Skeletal muscle satellite cell (primary cell): ENCODE measurements around the gene SHISA2.
A peak's percentile ranks its signal among the peaks of the same experiment; 100 is the strongest.

Experiments used
- H3K27me3 ChIP-seq: 2 replicates; pipeline ENCODE4 v1.7.0; 2013; ENCODE audit warnings: low read length; ENCODE audit not compliant: control insufficient read depth, insufficient read depth
- H3K36me3 ChIP-seq: 2 replicates; pipeline ENCODE4 v1.7.0; 2013; ENCODE audit warnings: mild to moderate bottlenecking, control low read depth, low read length; ENCODE audit not compliant: insufficient read depth
- H3K4me1 ChIP-seq: 2 replicates; pipeline ENCODE4 v1.7.0; 2013; ENCODE audit warnings: low read length; ENCODE audit not compliant: control insufficient read depth, insufficient read depth
- H3K4me2 ChIP-seq: 2 replicates; pipeline ENCODE4 v1.7.0; 2013; ENCODE audit warnings: mild to moderate bottlenecking, low read length
- H3K4me3 ChIP-seq: 2 replicates; pipeline ENCODE4 v1.7.0; 2013; ENCODE audit warnings: low read length
- H3K9ac ChIP-seq: 2 replicates; pipeline ENCODE4 v1.7.0; 2013; ENCODE audit warnings: mild to moderate bottlenecking, low read depth, low read length, moderate library complexity
- H3K9me3 ChIP-seq: replicated peaks from 2 replicates; pipeline ENCODE4 v1.7.0; 2013; ENCODE audit warnings: mild to moderate bottlenecking, control low read depth, low read length

The SHISA2 gene

DNA sequence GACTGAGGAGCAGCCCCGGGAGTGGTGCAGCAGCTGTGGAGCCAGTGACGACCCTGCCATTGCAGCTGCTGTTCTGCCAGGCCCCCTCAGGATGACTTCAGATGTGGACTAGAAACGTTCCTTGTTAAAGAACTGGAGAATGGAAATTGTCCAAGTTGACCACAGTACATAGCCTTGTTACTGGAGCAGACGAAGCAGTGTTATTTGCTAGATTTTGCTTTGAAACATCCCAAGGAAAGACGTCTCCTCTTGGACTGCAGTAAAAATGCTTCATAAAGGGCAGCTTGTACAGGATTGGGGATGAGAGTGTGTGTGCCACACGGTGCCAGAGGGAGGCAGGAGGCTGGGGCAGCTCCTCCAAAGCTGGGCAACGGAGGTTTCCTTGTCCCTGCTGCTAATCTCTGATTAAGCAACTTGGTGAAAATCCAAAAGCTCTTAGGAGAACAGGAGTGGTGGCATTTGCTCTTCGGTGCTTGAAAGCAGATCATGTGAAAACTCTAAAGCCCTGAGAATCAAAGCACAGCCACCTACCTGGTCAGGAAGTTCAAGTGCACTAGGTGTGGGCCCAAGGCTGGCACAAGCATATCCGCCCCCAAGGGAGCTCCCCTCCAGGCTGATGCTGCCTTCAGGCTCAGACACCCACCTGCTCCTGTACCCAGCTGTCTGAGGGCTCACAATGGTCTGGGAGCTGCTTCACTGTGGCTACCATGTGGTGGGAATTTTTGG, 34.5 kb downstream of the SHISA2 start:
- Histone ChIP-seq H3K4me1 (peaks cover 52% of the 10 kb centered on the region), H3K9ac (no peak overlapping the region), H3K9me3 (no peaks in the 10 kb centered on the region), H3K27me3 (no peaks in the 10 kb centered on the region), H3K4me3 (no peak overlapping the region), H3K4me2 (no peak overlapping the region), H3K36me3 (no peaks in the 10 kb centered on the region)

DNA sequence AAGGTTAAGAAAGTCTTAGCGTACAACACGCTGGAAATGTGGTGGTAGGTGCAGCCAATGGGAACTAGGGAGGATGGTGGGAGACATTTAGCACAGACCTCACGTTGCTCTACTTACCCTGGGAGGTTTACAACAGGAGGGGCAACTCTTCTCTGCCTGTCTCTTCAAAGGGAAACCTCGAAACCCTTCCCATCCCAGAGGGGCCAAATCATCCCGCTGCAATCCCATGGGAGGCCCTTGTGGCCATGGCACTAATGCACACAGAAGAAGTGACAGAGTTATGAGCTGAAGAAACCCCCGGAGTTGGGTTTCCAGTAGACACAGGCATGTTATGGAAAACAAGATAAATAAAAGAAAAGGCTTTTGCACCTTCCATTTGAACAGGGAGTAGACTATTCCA, 35.6 kb downstream of the SHISA2 start:
- Histone ChIP-seq H3K9me3 (no peaks in the 10 kb centered on the region), H3K36me3 (no peaks in the 10 kb centered on the region), H3K4me3 (no peak overlapping the region), H3K27me3 (no peaks in the 10 kb centered on the region), H3K9ac (no peak overlapping the region), H3K4me1 (peaks cover 40% of the 10 kb centered on the region), H3K4me2 (no peak overlapping the region)

DNA sequence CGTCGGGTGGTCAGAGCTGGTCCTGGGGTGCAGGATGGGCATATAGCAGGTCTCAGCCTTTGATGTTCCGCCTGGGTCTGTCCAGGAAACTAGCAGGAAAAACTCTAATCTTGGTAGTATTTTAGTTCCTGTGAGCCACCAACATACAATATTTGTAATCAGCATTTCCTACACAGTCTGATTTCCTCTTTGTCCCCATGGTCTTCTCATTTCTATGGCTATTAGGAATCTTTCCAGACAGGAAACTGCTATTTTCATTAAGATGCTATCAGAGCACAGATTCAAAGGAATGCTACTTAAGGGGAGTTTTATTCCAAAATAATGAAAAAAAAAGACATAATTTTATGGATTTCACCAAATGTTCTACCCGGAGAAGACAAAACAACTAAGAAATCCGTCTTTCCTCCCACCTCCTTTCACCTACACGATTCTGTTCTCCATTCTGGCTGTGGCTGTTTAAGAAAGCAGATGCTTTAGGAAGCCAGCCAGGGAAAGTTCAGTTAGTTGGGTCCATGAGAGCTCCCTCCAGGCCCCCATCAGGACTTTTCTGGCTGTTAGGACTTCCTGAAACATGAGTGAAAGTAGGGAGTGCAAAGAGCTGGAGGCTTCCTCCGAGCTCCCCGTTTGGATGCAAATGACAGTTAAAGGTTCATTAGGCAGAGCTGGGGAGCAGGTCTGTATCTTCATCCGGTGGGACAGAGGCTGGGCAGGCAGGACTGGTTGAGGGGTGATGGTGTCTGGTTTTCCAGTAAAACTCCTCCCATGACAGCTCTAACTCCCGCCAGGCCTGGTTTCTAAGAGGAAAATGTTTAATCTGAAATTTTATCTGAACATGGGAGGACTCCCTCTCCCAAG, 36.3 kb downstream of the SHISA2 start:
- Histone ChIP-seq H3K4me1 (peaks cover 33% of the 10 kb centered on the region), H3K4me2 (no peak overlapping the region), H3K36me3 (no peaks in the 10 kb centered on the region), H3K9ac (no peak overlapping the region), H3K27me3 (no peaks in the 10 kb centered on the region), H3K4me3 (no peak overlapping the region), H3K9me3 (no peaks in the 10 kb centered on the region)

DNA sequence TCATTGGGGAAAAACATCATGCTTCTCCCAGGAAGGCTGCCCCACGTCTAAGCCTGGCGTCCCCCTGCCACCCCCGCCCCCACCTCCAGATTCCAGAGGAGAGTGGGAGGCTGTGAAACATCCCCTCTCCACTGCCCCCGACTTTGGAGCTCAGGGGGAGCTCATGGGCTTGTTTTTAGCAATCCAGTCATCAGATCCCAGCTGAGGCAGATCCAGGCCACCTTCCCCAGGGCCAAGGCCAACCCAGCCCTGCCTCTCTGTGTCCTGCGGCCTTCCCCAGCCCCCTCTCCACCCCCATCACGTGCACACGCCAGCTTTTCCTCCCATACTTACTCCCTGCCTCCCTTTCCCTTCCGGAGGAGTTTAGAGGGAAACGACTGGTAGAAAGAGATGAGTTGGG, 38.8 kb downstream of the SHISA2 start:
- no peaks in the 10 kb centered on the region for H3K27me3 ChIP-seq
- H3K4me2 ChIP-seq, result no peak overlapping the region
- H3K4me1 ChIP-seq, result peaks cover 13% of the 10 kb centered on the region
- no peak overlapping the region for H3K9ac ChIP-seq
- H3K36me3 ChIP-seq, result no peaks in the 10 kb centered on the region
- no peak overlapping the region for H3K4me3 ChIP-seq
- H3K9me3 ChIP-seq, result no peaks in the 10 kb centered on the region

DNA sequence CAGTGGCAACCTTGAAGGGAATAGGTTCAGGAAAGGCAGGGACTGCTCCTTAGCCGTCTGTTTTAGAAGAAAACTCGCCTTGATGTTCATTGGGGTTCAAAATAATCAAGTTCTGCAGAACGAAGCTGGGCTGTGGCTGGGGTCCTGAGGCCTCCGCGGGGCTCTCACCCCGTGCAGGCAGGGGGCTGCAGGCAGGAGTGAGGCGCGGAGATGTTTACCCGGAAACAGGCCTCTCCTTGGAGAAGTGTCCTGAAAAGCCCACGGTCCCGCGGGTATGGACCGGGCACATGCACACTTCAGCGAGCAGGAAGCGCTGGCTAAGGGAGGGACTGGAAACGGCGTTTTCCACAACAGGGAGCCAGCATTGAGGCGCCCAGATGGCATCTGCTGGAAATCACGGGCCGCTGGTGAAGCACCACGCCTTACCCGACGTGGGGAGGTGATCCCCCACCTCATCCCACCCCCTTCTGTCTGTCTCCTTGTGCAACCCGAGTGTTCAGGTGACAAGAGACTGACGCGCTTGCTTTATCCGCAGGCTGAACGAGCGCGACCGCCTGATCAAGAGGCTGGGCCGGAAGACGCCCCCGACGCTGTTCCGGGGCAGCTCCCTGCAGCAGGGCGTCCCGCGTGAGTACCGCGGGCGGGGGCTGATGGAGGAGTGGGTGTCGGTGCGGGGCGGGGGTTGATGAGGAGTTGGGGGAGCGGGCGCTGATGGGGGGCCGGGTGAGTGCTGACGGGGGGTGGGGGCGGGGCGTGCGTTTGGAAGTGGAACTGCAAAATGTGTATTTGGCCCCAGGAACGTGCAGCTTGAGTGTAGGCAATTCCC, 39.6 kb downstream of the SHISA2 start:
- peaks cover 5% of the 10 kb centered on the region for H3K4me1 ChIP-seq
- no peak overlapping the region for H3K9ac ChIP-seq
- no peaks in the 10 kb centered on the region for H3K9me3 ChIP-seq
- no peak overlapping the region for H3K4me3 ChIP-seq
- H3K4me2 ChIP-seq, result no peak overlapping the region
- no peaks in the 10 kb centered on the region for H3K27me3 ChIP-seq
- H3K36me3 ChIP-seq, result no peaks in the 10 kb centered on the region

DNA sequence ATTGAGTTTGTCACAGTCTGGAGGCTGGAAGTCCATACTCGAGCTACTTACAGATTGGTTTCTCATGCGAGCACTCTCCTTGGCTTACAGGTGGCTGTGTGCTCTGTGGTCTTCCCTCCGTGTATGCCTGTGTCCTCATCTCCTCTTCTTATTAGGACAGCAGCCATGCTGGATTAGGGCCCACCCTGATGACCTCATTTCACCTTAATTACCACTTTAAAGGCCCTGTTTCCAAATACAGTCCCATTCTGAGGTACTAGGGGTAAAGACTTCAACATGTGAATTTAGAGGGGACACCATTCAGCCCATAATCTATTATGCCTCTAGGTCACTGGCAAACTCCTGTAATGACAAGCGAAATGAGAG, 40.6 kb downstream of the SHISA2 start:
- no peak overlapping the region for H3K9ac ChIP-seq
- no peak overlapping the region for H3K4me3 ChIP-seq
- no peaks in the 10 kb centered on the region for H3K4me1 ChIP-seq
- no peaks in the 10 kb centered on the region for H3K9me3 ChIP-seq
- no peaks in the 10 kb centered on the region for H3K36me3 ChIP-seq
- no peaks in the 10 kb centered on the region for H3K27me3 ChIP-seq
- H3K4me2 ChIP-seq, result no peak overlapping the region

DNA sequence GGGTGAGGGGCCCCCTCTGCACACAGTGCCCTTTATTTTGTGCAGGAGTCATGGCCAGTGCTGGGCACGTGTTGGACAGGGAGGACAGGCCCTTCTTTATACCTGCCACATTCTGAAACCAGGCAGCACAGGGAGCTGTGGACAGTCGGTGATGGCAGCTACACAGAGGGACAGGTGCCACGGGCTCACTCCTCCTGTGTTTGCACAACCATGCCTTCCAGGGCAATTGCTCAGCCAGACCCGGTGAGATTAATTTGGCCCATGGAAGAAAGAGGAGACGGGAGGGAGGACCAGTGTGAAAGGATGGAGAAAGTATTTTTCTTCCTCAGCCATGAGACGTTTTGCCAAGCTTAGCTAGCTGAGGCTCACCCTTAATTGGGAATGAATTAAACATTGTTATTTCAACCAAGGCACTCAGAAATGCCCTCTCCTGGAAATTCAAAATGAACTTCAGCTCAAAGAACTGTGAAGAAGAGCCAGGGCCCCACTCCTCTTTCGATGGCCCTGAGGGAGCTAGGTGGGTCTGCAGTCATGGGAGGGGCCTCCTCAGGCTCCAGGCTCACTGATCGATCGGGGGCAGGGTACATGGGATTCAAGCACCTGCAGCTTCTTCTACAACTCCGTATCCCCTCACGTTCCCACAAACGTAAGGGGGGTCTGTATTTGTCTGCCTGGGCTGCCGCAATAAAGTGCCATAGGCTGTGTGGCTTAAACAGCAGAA, 41.2 kb downstream of the SHISA2 start:
- no peak overlapping the region for H3K9ac ChIP-seq
- H3K4me3 ChIP-seq, result no peak overlapping the region
- H3K27me3 ChIP-seq, result no peaks in the 10 kb centered on the region
- no peaks in the 10 kb centered on the region for H3K4me1 ChIP-seq
- H3K36me3 ChIP-seq, result no peaks in the 10 kb centered on the region
- no peak overlapping the region for H3K4me2 ChIP-seq
- no peaks in the 10 kb centered on the region for H3K9me3 ChIP-seq

DNA sequence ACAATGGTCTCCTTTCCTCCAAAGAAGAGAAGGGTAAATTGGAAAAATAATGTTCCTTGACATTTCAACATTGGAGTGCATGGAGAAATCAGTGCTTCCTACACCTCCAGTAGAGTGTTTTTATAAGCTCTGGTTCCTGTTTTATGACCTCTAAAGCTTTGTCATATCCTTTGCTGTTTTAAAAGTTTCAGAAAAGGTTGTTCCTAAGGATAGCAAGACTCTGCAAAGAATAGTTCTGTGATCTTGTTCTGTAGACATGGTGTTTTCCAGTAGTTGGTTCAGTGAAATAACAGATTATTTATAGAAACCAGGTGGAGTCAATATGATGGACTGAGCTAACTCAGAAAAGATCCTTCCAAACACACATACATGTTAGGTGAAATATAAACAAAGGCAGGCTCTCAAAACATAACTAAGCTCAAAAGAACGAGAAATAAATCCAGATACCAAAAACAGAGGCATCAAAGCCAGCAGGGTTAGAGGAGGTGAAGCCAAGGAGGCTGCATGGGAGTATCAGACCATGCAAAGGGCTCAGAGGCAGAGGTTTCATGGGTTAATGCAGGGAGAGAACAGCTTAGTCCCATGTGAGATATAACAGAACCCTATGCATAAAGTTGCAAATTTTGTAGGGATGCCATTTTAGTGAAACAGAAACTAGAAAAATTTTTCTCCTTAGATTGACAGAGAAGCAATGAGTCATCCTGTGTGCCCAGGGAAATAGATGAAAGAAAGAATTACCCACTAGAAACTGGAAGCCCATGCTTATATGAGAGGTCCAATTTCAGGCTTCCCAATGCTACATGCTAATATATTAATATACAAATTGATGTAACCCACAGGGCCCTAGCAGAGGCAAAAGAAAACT, 44.3 kb downstream of the SHISA2 start:
- Histone ChIP-seq H3K9ac (no peak overlapping the region), H3K4me3 (peak overlapping the region; percentile 9), H3K36me3 (no peaks in the 10 kb centered on the region), H3K27me3 (no peaks in the 10 kb centered on the region), H3K4me1 (no peaks in the 10 kb centered on the region), H3K4me2 (no peak overlapping the region), H3K9me3 (no peaks in the 10 kb centered on the region)
